ENCODE data around the gene SLC49A4. TPM values are rescaled to one million over a fixed set of nuclear protein-coding genes. Genes with fewer than 3 reads are reported as not detected.

The SLC49A4 gene
- total RNA-seq, 1 donor from 2014 or later = 16.6 TPM

- Mint-ChIP-seq H3K36me3 (ENCODE audit: low read depth) (peaks cover 16% of the 10 kb centered on the region), H3K4me3 (no peak overlapping the region), H3K27ac (ENCODE audit: unreplicated experiment) (no peak overlapping the region), H3K9me3 (peaks cover 2% of the 10 kb centered on the region), H3K27me3 (ENCODE audit: low read depth) (no peaks in the 10 kb centered on the region), H3K4me1 (no peaks in the 10 kb centered on the region)
- TF ChIP-seq CTCF (conservative IDR thresholded peaks at IDR 0.05) = no peak
- no peak for DNase-seq (ENCODE audit: low read depth, low spot score)
Measured at GRCh38 chr3:122755491-122755890, 39.4 kb upstream of the SLC49A4 start.

- Mint-ChIP-seq H3K4me1 (no peaks in the 10 kb centered on the region), H3K36me3 (ENCODE audit: low read depth) (peaks cover 7% of the 10 kb centered on the region), H3K27me3 (ENCODE audit: low read depth) (no peaks in the 10 kb centered on the region), H3K4me3 (no peak overlapping the region), H3K27ac (ENCODE audit: unreplicated experiment) (no peak overlapping the region), H3K9me3 (peaks cover 2% of the 10 kb centered on the region)
- DNase-seq (ENCODE audit: low read depth, low spot score) = no peak
- no peak for TF ChIP-seq CTCF (conservative IDR thresholded peaks at IDR 0.05)
Measured at GRCh38 chr3:122758877-122759560, 35.9 kb upstream of the SLC49A4 start.

- no peak overlapping the region for H3K27ac Mint-ChIP-seq (ENCODE audit: unreplicated experiment)
- H3K27me3 Mint-ChIP-seq (ENCODE audit: low read depth) = no peaks in the 10 kb centered on the region
- no peak for TF ChIP-seq CTCF (conservative IDR thresholded peaks at IDR 0.05)
- no peaks in the 10 kb centered on the region for H3K36me3 Mint-ChIP-seq (ENCODE audit: low read depth)
- no peaks in the 10 kb centered on the region for H3K4me1 Mint-ChIP-seq
- no peak overlapping the region for H3K4me3 Mint-ChIP-seq
- no peak for DNase-seq (ENCODE audit: low read depth, low spot score)
- H3K9me3 Mint-ChIP-seq = no peaks in the 10 kb centered on the region
Measured at GRCh38 chr3:122760453-122761271, 34.2 kb upstream of the SLC49A4 start.

DNA sequence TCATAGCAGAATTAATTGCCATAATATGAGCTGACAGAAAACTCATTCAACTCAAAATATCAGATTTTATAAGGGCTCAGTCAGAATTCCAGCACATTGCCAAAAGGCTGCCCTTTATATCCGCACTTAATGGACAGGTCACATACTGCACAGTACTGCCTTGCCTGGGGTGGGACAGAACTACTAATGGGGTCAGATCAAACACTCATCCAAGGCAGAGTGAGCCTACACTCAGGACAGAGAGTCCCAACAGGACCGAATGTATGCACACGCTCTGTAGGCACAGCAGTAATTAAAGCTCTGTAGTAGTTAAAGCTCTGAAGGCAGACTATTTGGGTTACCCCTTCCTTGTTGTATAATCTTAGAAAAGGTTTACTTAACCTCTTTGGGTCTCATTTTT is 28.4 kb upstream of the SLC49A4 start:
- Mint-ChIP-seq H3K27me3 (ENCODE audit: low read depth) (no peaks in the 10 kb centered on the region), H3K36me3 (ENCODE audit: low read depth) (peaks cover 3% of the 10 kb centered on the region), H3K4me3 (no peak overlapping the region), H3K9me3 (no peaks in the 10 kb centered on the region), H3K27ac (ENCODE audit: unreplicated experiment) (no peak overlapping the region), H3K4me1 (no peaks in the 10 kb centered on the region)
- TF ChIP-seq CTCF (conservative IDR thresholded peaks at IDR 0.05) = no peak
- no peak for DNase-seq (ENCODE audit: low read depth, low spot score)

- Mint-ChIP-seq H3K36me3 (ENCODE audit: low read depth) (peaks cover 3% of the 10 kb centered on the region), H3K4me3 (no peak overlapping the region), H3K9me3 (no peaks in the 10 kb centered on the region), H3K27ac (ENCODE audit: unreplicated experiment) (no peak overlapping the region), H3K4me1 (no peaks in the 10 kb centered on the region), H3K27me3 (ENCODE audit: low read depth) (no peaks in the 10 kb centered on the region)
- DNase-seq (ENCODE audit: low read depth, low spot score) = no peak
- TF ChIP-seq CTCF (conservative IDR thresholded peaks at IDR 0.05) = no peak
Measured at GRCh38 chr3:122767540-122768372, 27.1 kb upstream of the SLC49A4 start.

All from neural crest cell (in vitro differentiated cells).